K562 (cell line): ENCODE data around the gene FAM171A1.

Source experiments
- BACH1 ChIP-seq: fragments of 200-800 bp; sonication (Bioruptor generic); IDR thresholded peaks from 2 replicates; pipeline ENCODE4 v1.6.1; 2016; ENCODE audit warnings: missing genetic modification characterization, missing compliant biosample characterization
- JUND ChIP-seq, 2 experiments: IDR thresholded peaks; 2 replicates in 1 of 2; 3 replicates in 1 of 2; pipeline ENCODE4 v1.6.1; 2011; ENCODE audit warnings: borderline replicate concordance in 2 of 2, low read depth in 2 of 2, low read length in 2 of 2, improper control_type of control experiment in 1 of 2, missing biosample characterization in 1 of 2, missing genetic modification characterization in 1 of 2, missing genetic modification reagents in 1 of 2
- SETDB1 ChIP-seq: IDR thresholded peaks from one replicate; pipeline ENCODE4 v1.6.1; 2012; ENCODE audit warnings: low read length, control low read depth, inconsistent platforms
- SIN3B ChIP-seq: fragments of 450-650 bp; IDR thresholded peaks from 2 replicates; pipeline ENCODE4 v1.6.1; 2017; ENCODE audit warnings: low read depth, mild to moderate bottlenecking, moderate library complexity
- SREBF1 ChIP-seq: fragments of 150-350 bp; IDR thresholded peaks from 2 replicates; pipeline ENCODE4 v1.6.1; 2014; ENCODE audit warnings: antibody characterized with exemption, low read depth, low read length, borderline replicate concordance
- STAT5B ChIP-seq: fragments of 250-450 bp; sonication (Bioruptor Pico); IDR thresholded peaks from 2 replicates; pipeline ENCODE4 v1.8.0; 2021; ENCODE audit warnings: mild to moderate bottlenecking, inconsistent platforms
- ZC3H4 ChIP-seq: sonication (generic); formaldehyde crosslinking; IDR thresholded peaks from 2 replicates; pipeline ENCODE4 v1.9.0; 2021; ENCODE audit warnings: missing genetic modification reagents, borderline replicate concordance

GRCh38 chr10:15306735-15307280 is 64.3 kb downstream of the FAM171A1 start:
- no peak for TF ChIP-seq JUND (IDR thresholded peaks at IDR 0.05; ENCODE audit: borderline replicate concordance, low read depth, low read length)
- TF ChIP-seq JUND (tag; IDR thresholded peaks at IDR 0.05; ENCODE audit: borderline replicate concordance, low read depth, low read length): no peak
- TF ChIP-seq SIN3B: no peak
- TF ChIP-seq STAT5B: no peak
- no peak for TF ChIP-seq BACH1 (tag)
- TF ChIP-seq SREBF1: no peak
- TF ChIP-seq SETDB1: no peak
- no peak for TF ChIP-seq ZC3H4 (CRISPR knock-in tag)
